KOPT-K1 (cell line): ENCODE measurements around the gene CKAP5.
A peak's percentile ranks its signal among the peaks of the same experiment; 100 is the strongest.

Source experiments
- H3K27ac ChIP-seq: fragments of 200-600 bp; sonication (generic); 2 replicates; pipeline ENCODE4 v1.5.1; 2016; ENCODE audit warnings: antibody characterized with exemption, mild to moderate bottlenecking, low read depth, low read length; ENCODE audit not compliant: poor library complexity, severe bottlenecking
- H3K36me3 ChIP-seq: fragments of 200-600 bp; sonication (generic); 2 replicates; pipeline ENCODE4 v1.5.1; 2017; ENCODE audit warnings: antibody characterized with exemption, mild to moderate bottlenecking, low read length, moderate library complexity; ENCODE audit not compliant: insufficient read depth
- H3K9me3 ChIP-seq: fragments of 200-600 bp; sonication (generic); 2 replicates; pipeline ENCODE4 v1.5.1; 2017; ENCODE audit warnings: antibody characterized with exemption, low read length, mild to moderate bottlenecking; ENCODE audit not compliant: insufficient read depth, poor library complexity, severe bottlenecking

The CKAP5 gene

GRCh38 chr11:46868912-46869311 is 22.8 kb upstream of the CKAP5 start:
- Histone ChIP-seq H3K27ac (no peak overlapping the region), H3K36me3 (no peaks in the 10 kb centered on the region), H3K9me3 (no peaks in the 10 kb centered on the region)

DNA sequence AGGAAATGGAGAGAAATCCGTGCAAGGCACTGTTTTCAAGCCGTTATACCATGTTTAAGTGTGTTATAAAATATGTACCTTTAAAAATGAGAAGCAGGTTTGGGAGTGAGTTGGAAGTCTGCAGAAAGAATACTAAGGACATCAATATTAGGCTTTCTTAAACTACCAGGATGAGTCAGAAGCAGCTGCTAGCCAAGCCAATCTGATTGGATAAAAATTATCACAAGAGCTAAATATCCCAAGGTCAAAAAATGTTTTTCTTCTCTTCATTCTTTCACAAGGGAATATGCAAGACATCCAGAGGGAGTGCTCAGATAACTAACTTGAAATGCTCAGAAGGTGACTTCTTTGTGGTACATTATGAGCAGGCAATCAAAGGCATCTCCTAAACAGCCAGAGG is 19.3 kb upstream of the CKAP5 start:
- H3K9me3 ChIP-seq = no peaks in the 10 kb centered on the region
- H3K36me3 ChIP-seq = no peaks in the 10 kb centered on the region
- no peak overlapping the region for H3K27ac ChIP-seq

DNA sequence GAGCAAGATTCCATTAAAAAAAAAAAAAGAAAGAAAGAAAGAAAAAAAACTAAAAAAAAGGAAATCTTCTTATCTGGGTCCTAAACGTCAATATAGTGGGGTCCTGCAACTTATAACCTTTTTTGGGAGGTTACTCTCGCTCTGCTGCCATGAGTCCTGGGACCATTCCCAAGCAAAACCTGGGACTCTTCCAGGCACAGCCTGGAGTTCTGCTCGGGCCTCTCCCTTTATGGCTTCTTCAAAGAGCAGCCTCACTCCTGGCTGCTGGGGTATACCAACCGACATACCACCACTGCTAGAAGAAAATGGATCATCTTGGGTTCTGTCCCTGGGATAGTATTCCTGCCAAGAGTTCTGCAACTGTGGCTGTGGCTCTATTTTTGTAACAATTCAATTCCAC is 14.1 kb upstream of the CKAP5 start:
- Histone ChIP-seq H3K9me3 (no peaks in the 10 kb centered on the region), H3K27ac (no peak overlapping the region), H3K36me3 (no peaks in the 10 kb centered on the region)

- H3K9me3 ChIP-seq = no peaks in the 10 kb centered on the region
- H3K36me3 ChIP-seq = no peaks in the 10 kb centered on the region
- no peak overlapping the region for H3K27ac ChIP-seq
Measured at GRCh38 chr11:46858920-46859546, 13.0 kb upstream of the CKAP5 start.

- no peaks in the 10 kb centered on the region for H3K9me3 ChIP-seq
- no peak overlapping the region for H3K27ac ChIP-seq
- no peaks in the 10 kb centered on the region for H3K36me3 ChIP-seq
Measured at GRCh38 chr11:46857666-46858065, 11.6 kb upstream of the CKAP5 start.

- Histone ChIP-seq H3K9me3 (no peaks in the 10 kb centered on the region), H3K36me3 (no peaks in the 10 kb centered on the region), H3K27ac (no peak overlapping the region)
Measured at GRCh38 chr11:46856605-46857343, 10.7 kb upstream of the CKAP5 start.

GRCh38 chr11:46855863-46856262 is 9.8 kb upstream of the CKAP5 start:
- Histone ChIP-seq H3K36me3 (no peaks in the 10 kb centered on the region), H3K9me3 (no peaks in the 10 kb centered on the region), H3K27ac (no peak overlapping the region)

DNA sequence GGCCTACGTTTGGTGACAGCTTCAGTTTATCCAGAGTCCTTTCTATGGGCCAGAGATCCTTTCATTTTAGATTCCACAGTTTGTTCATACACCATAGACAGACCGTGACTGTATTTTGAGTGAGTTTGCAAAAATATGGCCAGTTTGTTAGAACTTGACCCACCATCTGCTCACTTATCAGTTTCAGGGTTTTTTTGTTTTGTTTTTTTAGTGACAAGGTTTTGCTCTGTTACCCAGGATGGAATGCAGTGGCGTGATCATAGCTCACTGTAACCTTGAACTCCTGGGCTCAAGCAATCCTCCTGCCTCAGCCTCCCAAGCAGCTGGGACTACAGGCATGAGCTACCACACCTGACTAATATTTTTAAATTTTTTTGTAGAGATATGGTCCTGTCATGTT is 9.1 kb upstream of the CKAP5 start:
- Histone ChIP-seq H3K36me3 (no peaks in the 10 kb centered on the region), H3K27ac (no peak overlapping the region), H3K9me3 (no peaks in the 10 kb centered on the region)

- H3K9me3 ChIP-seq = no peaks in the 10 kb centered on the region
- no peaks in the 10 kb centered on the region for H3K36me3 ChIP-seq
- H3K27ac ChIP-seq = no peak overlapping the region
Measured at GRCh38 chr11:46850829-46851380, 4.8 kb upstream of the CKAP5 start.

DNA sequence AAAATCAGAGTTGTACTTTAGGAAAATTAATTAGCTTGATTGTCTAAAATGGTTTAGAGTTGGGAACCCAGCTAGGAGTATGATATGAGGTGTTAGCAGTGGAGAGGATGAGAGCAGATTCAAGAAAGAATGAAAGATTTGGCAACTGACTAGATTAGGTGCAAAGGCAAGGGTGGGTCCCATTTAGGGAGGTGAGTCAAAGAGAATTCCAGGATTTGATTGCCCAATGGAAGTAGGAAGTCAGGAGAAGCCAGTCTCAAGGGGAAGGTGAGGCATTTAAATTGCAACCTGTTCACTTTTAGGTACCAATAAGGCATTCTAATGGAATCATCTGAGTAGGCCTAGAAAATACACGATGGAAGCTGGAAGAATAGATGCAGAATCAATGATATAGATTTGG is 3.6 kb upstream of the CKAP5 start:
- H3K36me3 ChIP-seq = no peaks in the 10 kb centered on the region
- no peaks in the 10 kb centered on the region for H3K9me3 ChIP-seq
- no peak overlapping the region for H3K27ac ChIP-seq

GRCh38 chr11:46846510-46846830 is 390 bp upstream of the CKAP5 start:
- H3K36me3 ChIP-seq = peaks cover 11% of the 10 kb centered on the region
- no peaks in the 10 kb centered on the region for H3K9me3 ChIP-seq
- H3K27ac ChIP-seq = peak overlapping the region; percentile 87

GRCh38 chr11:46845440-46845739 is 690 bp downstream of the CKAP5 start:
- Histone ChIP-seq H3K27ac (peak overlapping the region; percentile 87), H3K36me3 (peaks cover 21% of the 10 kb centered on the region), H3K9me3 (no peaks in the 10 kb centered on the region)

GRCh38 chr11:46840116-46840515 is 6.0 kb downstream of the CKAP5 start:
- Histone ChIP-seq H3K36me3 (peaks cover 53% of the 10 kb centered on the region), H3K27ac (no peak overlapping the region), H3K9me3 (no peaks in the 10 kb centered on the region)

GRCh38 chr11:46838501-46838900 is 7.6 kb downstream of the CKAP5 start:
- no peak overlapping the region for H3K27ac ChIP-seq
- H3K36me3 ChIP-seq = peaks cover 53% of the 10 kb centered on the region
- H3K9me3 ChIP-seq = no peaks in the 10 kb centered on the region

DNA sequence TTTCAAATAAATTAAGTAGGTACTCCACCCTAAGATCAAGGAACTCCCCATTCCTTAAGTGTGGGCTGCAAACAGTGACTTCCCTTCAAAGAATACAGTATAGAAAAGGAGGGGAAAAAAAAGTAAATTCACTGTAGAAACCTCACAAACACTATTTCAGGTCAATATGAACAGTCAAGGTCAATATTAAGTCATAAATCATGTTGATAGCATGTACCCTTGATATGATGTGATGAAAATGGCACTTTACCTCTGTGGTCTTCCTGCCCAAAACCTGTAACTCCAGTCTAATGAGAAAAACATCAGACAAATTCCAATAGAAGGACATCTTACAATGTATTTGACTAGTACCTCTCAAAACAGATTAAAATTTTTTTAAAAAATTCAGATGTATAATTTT is 8.2 kb downstream of the CKAP5 start:
- Histone ChIP-seq H3K9me3 (no peaks in the 10 kb centered on the region), H3K36me3 (peaks cover 53% of the 10 kb centered on the region), H3K27ac (no peak overlapping the region)

- Histone ChIP-seq H3K27ac (no peak overlapping the region), H3K36me3 (peaks cover 46% of the 10 kb centered on the region), H3K9me3 (no peaks in the 10 kb centered on the region)
Measured at GRCh38 chr11:46836870-46837269, 9.2 kb downstream of the CKAP5 start.
